GM12878 (cell line): ENCODE measurements around the gene COL23A1. TPM values are rescaled to one million over a fixed set of nuclear protein-coding genes. Genes with fewer than 3 reads are reported as not detected.

Experiments
- ATAC-seq: fragments of 200-7000 bp; cut with Tn5 transposase; 3 replicates; pipeline ENCODE4 v1.9.1; 2020; ENCODE audit warnings: mild to moderate bottlenecking, moderate library complexity
- BruUV-seq: library from RNA; stranded (reverse); fragments of 400-500 nt; replicated peaks from 2 replicates; lab custom pipeline; 2021; lab: Mats Ljungman, UMichigan
- CTCF ChIA-PET: fragments of 300-600 bp; sonication (Branson Sonifier 250); formaldehyde crosslinking; extraction: SDS; loops from one replicate; lab custom pipeline; 2021; ENCODE audit warnings: inconsistent platforms; lab: Yijun Ruan, JAX
- POLR2A ChIA-PET: fragments of 350-600 bp; formaldehyde crosslinking; extraction: SDS; loops from one replicate; lab custom pipeline; 2021; ENCODE audit warnings: inconsistent platforms; lab: Charles Lee
- RAD21 ChIA-PET: fragments of 300-600 bp; sonication (Branson Sonifier 250); formaldehyde crosslinking; loops from one replicate; lab custom pipeline; 2023; ENCODE audit warnings: antibody characterized with exemption; ENCODE audit not compliant: unreplicated experiment; lab: Charles Lee
- SMC1A ChIA-PET: fragments of 300-600 bp; sonication (Branson Sonifier 250); formaldehyde crosslinking; loops from one replicate; lab custom pipeline; 2023; ENCODE audit not compliant: unreplicated experiment, uncharacterized antibody; lab: Charles Lee
- DNase-seq: peaks from one replicate; pipeline ENCODE4 v3.0.0-alpha.2; 2011; ENCODE audit warnings: low read depth, low spot score
- FAIRE-seq: peaks from 3 replicates; lab custom pipeline; 2011; peaks lifted over from hg19 to GRCh38; lab: Jason Lieb, UNC
- H2AFZ ChIP-seq: 2 replicates; pipeline ENCODE4 v1.6.0; 2011; ENCODE audit warnings: low read depth, low read length, control low read depth; ENCODE audit not compliant: control insufficient read depth
- H3K27ac ChIP-seq: 2 replicates; pipeline ENCODE4 v1.5.1; 2011; ENCODE audit warnings: control low read depth; ENCODE audit not compliant: control insufficient read depth, insufficient read depth
- H3K27me3 ChIP-seq, 2 experiments: replicated peaks in 1 of 2; 2 replicates each; pipeline versions ENCODE4 v1.6.0 to v1.6.1; 2011; ENCODE audit warnings: low read length in 1 of 2; ENCODE audit not compliant: control insufficient read depth in 2 of 2, insufficient read depth in 2 of 2
- H3K36me3 ChIP-seq, 2 experiments: 2 replicates each; pipeline ENCODE4 v1.5.1; 2011; ENCODE audit warnings: low read length in 1 of 2; ENCODE audit not compliant: control insufficient read depth in 2 of 2, insufficient read depth in 2 of 2
- H3K4me1 ChIP-seq: 2 replicates; pipeline ENCODE4 v1.6.1; 2011; ENCODE audit warnings: mild to moderate bottlenecking, low read length, moderate library complexity, mixed read lengths; ENCODE audit not compliant: control insufficient read depth, insufficient read depth
- H3K4me2 ChIP-seq: 2 replicates; pipeline ENCODE4 v1.6.0; 2011; ENCODE audit warnings: control low read depth; ENCODE audit not compliant: control insufficient read depth, insufficient read depth
- H3K4me3 ChIP-seq: fragments of 200-600 bp; sonication (generic); 2 replicates; pipeline ENCODE4 v1.5.1; 2016
- H3K79me2 ChIP-seq: 2 replicates; pipeline ENCODE4 v1.6.0; 2011; ENCODE audit warnings: low read length; ENCODE audit not compliant: control insufficient read depth, insufficient read depth
- H3K9ac ChIP-seq: 2 replicates; pipeline ENCODE4 v1.8.0; 2011; ENCODE audit warnings: low read length, control low read depth, mixed read lengths; ENCODE audit not compliant: control insufficient read depth, insufficient read depth
- H3K9me3 ChIP-seq: replicated peaks from 3 replicates; pipeline ENCODE4 v1.5.1; 2011; ENCODE audit warnings: mild to moderate bottlenecking, low read length; ENCODE audit not compliant: control insufficient read depth, insufficient read depth
- H4K20me1 ChIP-seq: 2 replicates; pipeline ENCODE4 v1.6.0; 2011; ENCODE audit not compliant: control insufficient read depth, insufficient read depth
- BACH1 ChIP-seq: fragments of 450-650 bp; IDR thresholded peaks from 2 replicates; pipeline ENCODE4 v1.6.1; 2017; ENCODE audit warnings: mild to moderate bottlenecking, borderline replicate concordance
- BHLHE40 ChIP-seq, 2 experiments: fragments of 450-650 bp in 1 of 2; IDR thresholded peaks; 2 replicates each; pipeline ENCODE4 v1.6.1; 2011 to 2017; ENCODE audit warnings: low read depth in 2 of 2, borderline replicate concordance in 1 of 2, improper control_type of control experiment in 1 of 2, low read length in 1 of 2, mild to moderate bottlenecking in 1 of 2
- GABPA ChIP-seq: IDR thresholded peaks from 2 replicates; pipeline ENCODE4 v1.6.1; 2014; ENCODE audit warnings: antibody characterized with exemption, low read depth, mild to moderate bottlenecking, inconsistent platforms
- NFYB ChIP-seq: IDR thresholded peaks from 2 replicates; pipeline ENCODE4 v1.6.1; 2011; ENCODE audit warnings: low read depth, mild to moderate bottlenecking, low read length, improper control_type of control experiment, moderate library complexity; ENCODE audit not compliant: insufficient read depth
- PAX8 ChIP-seq: fragments of 450-650 bp; IDR thresholded peaks from 2 replicates; pipeline ENCODE4 v1.6.1; 2017; ENCODE audit warnings: mild to moderate bottlenecking, moderate library complexity
- PML ChIP-seq: IDR thresholded peaks from 2 replicates; pipeline ENCODE4 v1.6.1; 2012; ENCODE audit warnings: low read length, inconsistent platforms
- SUPT20H ChIP-seq: IDR thresholded peaks from 2 replicates; pipeline ENCODE4 v1.6.1; 2011; ENCODE audit warnings: low read depth, mild to moderate bottlenecking, low read length, moderate library complexity, borderline replicate concordance; ENCODE audit not compliant: control insufficient read depth
- TARDBP ChIP-seq: IDR thresholded peaks from 2 replicates; pipeline ENCODE4 v1.6.1; 2016; ENCODE audit warnings: borderline replicate concordance
- TBL1XR1 ChIP-seq: IDR thresholded peaks from 2 replicates; pipeline ENCODE4 v1.6.1; 2012; ENCODE audit warnings: low read depth, low read length, improper control_type of control experiment
- TCF3 ChIP-seq: IDR thresholded peaks from 2 replicates; pipeline ENCODE4 v1.6.1; 2012; ENCODE audit warnings: low read depth, mild to moderate bottlenecking, low read length, borderline replicate concordance; ENCODE audit not compliant: insufficient read depth
- WGBS: methylation state at CpG from one replicate; pipeline ENCODE4 v1.1.6; 2016; ENCODE audit warnings: low lambda C conversion rate; ENCODE audit not compliant: insufficient replicate concordance, insufficient coverage; ENCODE audit errors: missing lambda C conversion rate; 5-methylcytosine and 5-hydroxymethylcytosine counted together
- in situ Hi-C: fragments of 300-500 bp; cut with MboI; formaldehyde crosslinking; loops from 9 replicates; pipeline ENCODE4 v1.14.3; 2018; ENCODE audit warnings: mixed read lengths
- intact Hi-C: fragments of 100-400 bp; cut with micrococcal nuclease; formaldehyde crosslinking; loops from one replicate; pipeline ENCODE4 v1.14.2; 2022; ENCODE audit not compliant: unreplicated experiment
- polyA plus RNA-seq, 11 experiments: library from polyadenylated mRNA; depleted of rRNA in 4 of 11; unstranded in 6 of 11; stranded (reverse) in 5 of 11; fragments of >200 nt; fragmentation: Nextera tagmentation in 4 of 11; fragmentation: Illumina TruSeq in 1 of 11; extraction: Ambion mirVana in 4 of 11; extraction: Trizol in 1 of 11; gene quantifications; 1 replicate in 1 of 11; 2 replicates in 10 of 11; pipeline versions ENCODE4 v1.2.1 to v1.2.3, GENCODE V29; 2011 to 2016; ENCODE audit warnings: inconsistent platforms in 2 of 11, missing spikeins in 2 of 11, low read depth in 1 of 11
- total RNA-seq, 4 experiments: library from RNA; depleted of rRNA in 3 of 4; stranded (reverse); fragments of >200 nt in 3 of 4; fragmentation: Illumina TruSeq in 1 of 4; extraction: Trizol in 1 of 4; gene quantifications; 2 replicates each; pipeline versions ENCODE4 v1.2.1 to v1.2.3, GENCODE V29; 2013 to 2021
- TF ChIP-seq, protein P1 (sequence below): fragments of 450-650 bp; IDR thresholded peaks from 2 replicates; pipeline ENCODE4 v1.6.1; 2017; ENCODE audit warnings: antibody characterized with exemption, mild to moderate bottlenecking, moderate library complexity
- TF ChIP-seq, protein P2 (sequence below): fragments of 450-650 bp; IDR thresholded peaks from 2 replicates; pipeline ENCODE4 v1.6.1; 2018; ENCODE audit warnings: mild to moderate bottlenecking, low read depth, moderate library complexity; ENCODE audit not compliant: partially characterized antibody

The COL23A1 gene
- total and polyA plus RNA-seq, 10 of the 15 experiments (the other 5 are each of a cell fraction or from before 2014, with no cell fraction given), result 0.03 to 0.83 (median 0.09) TPM; not detected in 5

DNA sequence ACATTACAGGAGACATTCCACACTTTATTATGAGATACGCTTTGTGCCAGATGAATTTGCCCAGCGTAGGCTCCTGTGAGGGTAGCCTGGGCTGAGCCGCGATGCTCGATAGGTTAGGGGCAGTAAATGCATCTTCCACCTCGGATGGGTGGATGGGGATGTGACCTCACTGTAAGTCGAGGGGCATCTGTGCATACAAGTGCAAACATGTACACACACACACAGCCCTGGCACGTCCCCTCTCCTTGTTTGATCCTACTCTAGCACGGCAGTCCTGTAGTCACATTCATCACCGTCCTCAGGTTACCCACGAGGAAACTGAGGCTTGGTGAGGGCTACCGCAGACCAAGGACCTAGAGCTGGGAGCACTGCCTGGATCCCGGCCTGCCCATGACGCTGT is 166.8 kb downstream of the COL23A1 start:
- in situ Hi-C loops, result no loop called here

More for the DNA sequence above, 166.8 kb downstream of the COL23A1 start:
- 37% methylated on average over 14 of the region's 14 CpGs for WGBS
- BruUV-seq, result no TSS peak
- no peaks in the 10 kb centered on the region for H3K36me3 ChIP-seq
- no peaks in the 10 kb centered on the region for H3K4me1 ChIP-seq
- DNase-seq (no peak), FAIRE-seq (no peak), ATAC-seq (no peak)
- POLR2A ChIA-PET, result no interaction called here
- H3K27ac ChIP-seq, result no peak overlapping the region
- H3K9me3 ChIP-seq, result no peaks in the 10 kb centered on the region
- no peaks in the 10 kb centered on the region for H4K20me1 ChIP-seq
- intact Hi-C loops, result no loop called here
- no peak overlapping the region for H3K9ac ChIP-seq
- RAD21 ChIA-PET, result no interaction called here
- TF ChIP-seq, protein P1, sequence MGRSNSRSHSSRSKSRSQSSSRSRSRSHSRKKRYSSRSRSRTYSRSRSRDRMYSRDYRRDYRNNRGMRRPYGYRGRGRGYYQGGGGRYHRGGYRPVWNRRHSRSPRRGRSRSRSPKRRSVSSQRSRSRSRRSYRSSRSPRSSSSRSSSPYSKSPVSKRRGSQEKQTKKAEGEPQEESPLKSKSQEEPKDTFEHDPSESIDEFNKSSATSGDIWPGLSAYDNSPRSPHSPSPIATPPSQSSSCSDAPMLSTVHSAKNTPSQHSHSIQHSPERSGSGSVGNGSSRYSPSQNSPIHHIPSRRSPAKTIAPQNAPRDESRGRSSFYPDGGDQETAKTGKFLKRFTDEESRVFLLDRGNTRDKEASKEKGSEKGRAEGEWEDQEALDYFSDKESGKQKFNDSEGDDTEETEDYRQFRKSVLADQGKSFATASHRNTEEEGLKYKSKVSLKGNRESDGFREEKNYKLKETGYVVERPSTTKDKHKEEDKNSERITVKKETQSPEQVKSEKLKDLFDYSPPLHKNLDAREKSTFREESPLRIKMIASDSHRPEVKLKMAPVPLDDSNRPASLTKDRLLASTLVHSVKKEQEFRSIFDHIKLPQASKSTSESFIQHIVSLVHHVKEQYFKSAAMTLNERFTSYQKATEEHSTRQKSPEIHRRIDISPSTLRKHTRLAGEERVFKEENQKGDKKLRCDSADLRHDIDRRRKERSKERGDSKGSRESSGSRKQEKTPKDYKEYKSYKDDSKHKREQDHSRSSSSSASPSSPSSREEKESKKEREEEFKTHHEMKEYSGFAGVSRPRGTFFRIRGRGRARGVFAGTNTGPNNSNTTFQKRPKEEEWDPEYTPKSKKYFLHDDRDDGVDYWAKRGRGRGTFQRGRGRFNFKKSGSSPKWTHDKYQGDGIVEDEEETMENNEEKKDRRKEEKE, result no peak
- TF ChIP-seq PML (no peak), BHLHE40 (IDR thresholded peaks at IDR 0.05; ENCODE audit: borderline replicate concordance in 1 of 2, low read depth in 2 of 2, low read length in 1 of 2) (no peak), GABPA (no peak), BACH1 (no peak), TARDBP (no peak), NFYB (no peak), SUPT20H (no peak), PAX8 (no peak), TCF3 (no peak), TBL1XR1 (no peak)
- TF ChIP-seq, protein P2, sequence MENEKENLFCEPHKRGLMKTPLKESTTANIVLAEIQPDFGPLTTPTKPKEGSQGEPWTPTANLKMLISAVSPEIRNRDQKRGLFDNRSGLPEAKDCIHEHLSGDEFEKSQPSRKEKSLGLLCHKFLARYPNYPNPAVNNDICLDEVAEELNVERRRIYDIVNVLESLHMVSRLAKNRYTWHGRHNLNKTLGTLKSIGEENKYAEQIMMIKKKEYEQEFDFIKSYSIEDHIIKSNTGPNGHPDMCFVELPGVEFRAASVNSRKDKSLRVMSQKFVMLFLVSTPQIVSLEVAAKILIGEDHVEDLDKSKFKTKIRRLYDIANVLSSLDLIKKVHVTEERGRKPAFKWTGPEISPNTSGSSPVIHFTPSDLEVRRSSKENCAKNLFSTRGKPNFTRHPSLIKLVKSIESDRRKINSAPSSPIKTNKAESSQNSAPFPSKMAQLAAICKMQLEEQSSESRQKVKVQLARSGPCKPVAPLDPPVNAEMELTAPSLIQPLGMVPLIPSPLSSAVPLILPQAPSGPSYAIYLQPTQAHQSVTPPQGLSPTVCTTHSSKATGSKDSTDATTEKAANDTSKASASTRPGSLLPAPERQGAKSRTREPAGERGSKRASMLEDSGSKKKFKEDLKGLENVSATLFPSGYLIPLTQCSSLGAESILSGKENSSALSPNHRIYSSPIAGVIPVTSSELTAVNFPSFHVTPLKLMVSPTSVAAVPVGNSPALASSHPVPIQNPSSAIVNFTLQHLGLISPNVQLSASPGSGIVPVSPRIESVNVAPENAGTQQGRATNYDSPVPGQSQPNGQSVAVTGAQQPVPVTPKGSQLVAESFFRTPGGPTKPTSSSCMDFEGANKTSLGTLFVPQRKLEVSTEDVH, result no peak
- peaks cover 0 to 1% of the 10 kb centered on the region in 2 experiments; a peak in 1 of 4 replicates for H3K27me3 ChIP-seq
- H3K79me2 ChIP-seq, result no peaks in the 10 kb centered on the region
- no peak overlapping the region for H3K4me3 ChIP-seq
- H3K4me2 ChIP-seq, result no peak overlapping the region
- H2AFZ ChIP-seq, result no peak overlapping the region
- CTCF ChIA-PET, result no interaction called here
- SMC1A ChIA-PET, result no interaction called here
